NK-92 treated with Interleukin-12 subunit alpha and Interleukin-12 subunit beta, amount 100 ng/mL, for 24 hours (cell line): ENCODE data around the gene BHLHA15.
"Not testable (repeated sequence)": the region's sequence is repeated elsewhere in the genome, so short reads cannot be mapped to it uniquely, and the experiment has no call there.

Experiments
- DNase-seq: peaks from one replicate; lab custom pipeline; 2025; lab: John Stamatoyannopoulos, UW

BHLHA15 gene

DNA sequence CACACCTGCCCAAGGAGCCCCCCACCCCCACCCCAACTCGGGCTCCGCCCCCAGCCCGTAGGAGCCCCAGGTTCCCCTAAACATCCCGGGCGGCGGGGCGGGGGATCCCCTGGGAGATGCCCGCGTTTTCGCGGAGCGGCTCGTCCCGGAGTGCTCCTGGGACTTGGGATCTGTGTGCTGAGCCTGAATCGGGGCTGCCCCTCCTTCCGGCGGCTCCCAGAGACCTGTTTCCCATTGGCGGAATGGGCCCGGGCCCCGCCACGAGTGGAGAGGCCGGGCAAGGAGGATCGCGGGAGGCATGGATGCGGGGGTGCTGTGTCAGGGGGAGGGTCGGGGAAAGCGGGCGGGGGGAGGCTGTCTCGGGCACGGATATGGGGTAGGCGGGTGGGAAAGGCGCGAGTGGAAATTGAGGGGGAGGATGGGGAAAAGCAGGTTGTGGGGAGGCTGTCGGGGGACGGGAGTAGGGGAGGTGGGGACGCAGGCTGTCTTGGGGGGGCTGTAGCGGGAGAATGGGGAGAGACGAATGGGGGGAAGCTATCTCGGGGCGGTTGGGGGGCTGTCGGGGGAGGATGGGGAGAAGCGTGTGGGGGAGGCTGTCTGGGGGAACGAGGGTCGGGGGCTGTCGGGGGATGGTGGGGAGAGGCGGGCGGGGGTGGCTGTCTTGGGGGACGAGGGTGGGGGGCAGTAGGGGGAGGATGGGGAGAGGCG, 572 bp upstream of the BHLHA15 start:
- no peak for DNase-seq

DNA sequence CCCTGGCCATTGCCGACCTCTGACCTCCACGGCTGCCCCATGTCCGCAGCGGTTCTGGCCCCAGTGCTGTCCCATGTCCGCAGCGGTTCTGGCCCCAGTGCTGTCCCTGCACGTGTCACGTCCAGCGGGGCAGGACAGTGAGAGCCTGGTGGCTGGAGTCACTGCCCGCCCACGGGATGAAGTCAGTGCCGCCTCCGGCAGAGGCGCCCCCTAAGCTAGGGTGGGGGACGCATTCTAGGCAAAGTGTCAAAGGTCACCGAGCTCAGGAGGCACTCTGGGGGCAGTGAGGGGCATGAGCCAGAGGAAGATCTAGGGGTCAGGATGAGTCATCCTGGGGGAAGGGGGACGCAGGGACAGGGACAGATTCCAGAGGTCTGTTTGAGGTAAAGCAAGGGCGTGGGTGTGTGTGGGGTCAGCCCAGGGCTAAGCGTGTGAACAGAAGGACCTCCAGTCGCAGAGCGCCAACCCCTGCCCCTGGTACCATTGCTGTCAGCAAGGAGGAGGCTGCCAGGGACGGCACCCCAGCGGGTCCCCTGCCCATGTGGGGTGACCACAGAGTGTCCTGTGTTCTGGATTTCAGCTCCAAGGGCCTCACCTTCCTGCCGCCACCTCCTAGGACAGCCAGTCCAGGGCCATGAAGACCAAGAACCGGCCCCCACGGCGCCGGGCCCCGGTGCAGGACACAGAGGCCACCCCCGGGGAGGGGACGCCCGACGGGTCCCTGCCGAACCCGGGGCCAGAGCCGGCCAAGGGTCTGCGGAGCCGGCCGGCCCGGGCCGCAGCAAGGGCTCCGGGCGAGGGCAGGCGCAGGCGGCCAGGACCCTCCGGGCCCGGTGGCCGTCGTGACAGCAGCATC, 665 bp downstream of the BHLHA15 start:
- DNase-seq, result no peak

DNA sequence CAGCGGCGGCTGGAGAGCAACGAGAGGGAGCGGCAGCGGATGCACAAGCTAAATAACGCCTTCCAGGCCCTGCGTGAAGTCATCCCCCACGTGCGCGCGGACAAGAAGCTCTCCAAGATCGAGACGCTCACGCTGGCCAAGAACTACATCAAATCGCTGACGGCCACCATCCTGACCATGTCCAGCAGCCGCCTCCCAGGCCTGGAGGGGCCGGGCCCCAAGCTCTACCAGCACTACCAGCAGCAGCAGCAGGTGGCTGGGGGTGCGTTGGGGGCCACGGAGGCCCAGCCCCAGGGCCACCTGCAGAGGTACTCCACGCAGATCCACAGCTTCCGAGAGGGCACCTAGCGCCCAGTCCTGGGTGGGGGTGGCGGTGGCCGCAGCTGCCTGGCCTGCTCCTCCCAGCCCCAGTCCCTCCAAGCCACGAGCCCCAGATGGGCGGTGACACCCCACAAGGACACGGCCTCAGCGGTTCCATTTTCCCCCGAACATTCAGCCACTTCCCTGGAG, 1.3 kb downstream of the BHLHA15 start:
- DNase-seq, result no peak

DNA sequence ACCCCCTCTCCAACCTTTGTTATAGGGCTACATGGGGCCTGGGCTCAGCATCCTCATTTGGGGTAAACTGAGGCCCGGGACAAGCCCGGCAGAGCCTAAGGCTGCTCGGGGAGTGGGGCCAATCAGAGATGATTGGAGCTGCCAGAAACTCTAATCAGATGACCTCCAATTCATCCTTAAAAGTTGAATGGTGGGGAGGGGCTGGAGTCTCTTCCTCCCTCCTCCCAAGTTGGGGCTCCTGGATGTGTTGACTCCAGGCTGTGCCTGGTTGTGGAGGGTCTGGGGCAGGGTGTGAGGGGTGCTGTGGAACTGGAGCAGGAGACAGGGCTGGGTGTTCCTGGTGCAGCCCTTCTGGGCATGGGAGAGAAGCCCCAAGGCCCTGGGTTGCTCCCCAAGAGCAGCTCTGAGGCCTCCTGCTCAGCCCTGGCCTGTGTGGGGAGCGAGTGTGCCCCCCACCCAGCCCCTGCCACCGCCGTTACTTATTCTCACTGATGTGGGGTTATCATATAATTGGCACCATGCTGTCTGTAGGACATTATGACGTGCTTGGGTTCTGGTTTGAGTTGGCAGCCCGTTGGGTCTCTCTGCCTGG, 2.2 kb downstream of the BHLHA15 start:
- no peak for DNase-seq

DNA sequence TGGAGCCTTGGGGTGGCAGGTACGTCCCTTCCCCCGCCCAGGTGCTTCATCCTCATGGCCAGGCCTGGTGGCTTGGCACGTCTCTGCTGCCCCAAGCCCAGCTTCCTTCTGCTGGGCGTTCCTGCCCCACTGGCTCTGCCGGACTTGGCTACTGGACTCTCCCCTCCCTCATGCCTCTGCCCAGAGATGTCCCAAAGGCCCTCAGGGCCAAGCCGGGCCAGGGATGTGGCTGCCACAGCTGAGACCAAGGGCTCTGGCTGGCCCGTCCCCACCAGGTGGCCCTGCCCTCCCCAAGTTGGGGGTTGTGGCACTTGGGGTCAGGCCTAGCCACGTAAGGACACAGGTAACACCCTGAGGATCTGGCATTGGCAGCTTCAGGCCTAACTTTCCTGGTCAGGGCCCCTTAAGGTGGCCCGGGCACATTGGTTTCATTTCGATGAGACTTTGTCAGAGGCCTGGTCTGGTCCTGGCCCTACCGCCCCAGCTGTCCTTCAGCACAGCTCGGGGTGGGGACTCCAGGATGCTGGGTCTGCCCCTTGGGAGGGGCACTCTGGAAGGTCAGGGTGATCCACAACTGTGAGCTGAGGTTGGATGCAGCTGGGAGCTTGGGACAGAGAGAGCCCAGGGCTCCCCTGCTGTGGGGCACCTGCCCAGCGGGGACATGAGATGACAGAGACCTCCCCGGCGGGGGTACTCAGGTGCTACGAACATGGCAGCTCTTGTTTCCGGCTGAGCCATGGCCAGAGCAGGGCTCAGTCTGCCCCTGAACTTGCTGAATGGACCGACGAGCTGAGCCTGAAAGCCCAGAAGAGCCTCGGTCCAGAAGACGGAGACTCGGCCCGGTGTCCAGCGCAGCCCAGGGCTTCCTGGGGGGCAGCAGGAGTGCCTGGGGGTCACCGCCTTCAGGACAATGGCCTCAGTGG, 2.9 kb downstream of the BHLHA15 start:
- DNase-seq, result no peak

DNA sequence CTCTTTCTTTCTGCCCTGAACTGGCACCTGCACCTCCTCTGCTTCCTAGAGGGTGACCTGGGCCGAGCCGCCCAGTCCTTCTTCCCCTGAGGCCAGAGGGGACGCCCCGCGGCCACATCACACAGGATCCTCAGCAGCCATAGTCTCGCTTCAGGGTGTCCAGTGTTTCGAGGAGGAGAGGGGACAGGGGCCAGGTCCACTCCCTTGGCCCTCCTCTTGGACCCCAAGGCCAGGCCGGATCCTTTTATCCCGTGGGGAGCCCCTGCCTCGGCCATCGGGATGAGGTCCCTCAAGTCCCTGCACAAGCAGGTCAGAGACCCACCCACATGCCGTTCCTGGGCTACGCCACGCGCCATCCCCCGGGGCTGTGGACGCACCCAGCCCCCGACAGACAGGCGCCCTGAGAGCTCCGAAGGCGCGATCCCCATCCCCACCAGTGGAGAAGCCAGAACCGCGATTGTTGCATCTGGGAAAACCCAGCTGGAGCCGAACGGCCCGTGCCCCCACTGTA, 3.6 kb downstream of the BHLHA15 start:
- no peak for DNase-seq

DNA sequence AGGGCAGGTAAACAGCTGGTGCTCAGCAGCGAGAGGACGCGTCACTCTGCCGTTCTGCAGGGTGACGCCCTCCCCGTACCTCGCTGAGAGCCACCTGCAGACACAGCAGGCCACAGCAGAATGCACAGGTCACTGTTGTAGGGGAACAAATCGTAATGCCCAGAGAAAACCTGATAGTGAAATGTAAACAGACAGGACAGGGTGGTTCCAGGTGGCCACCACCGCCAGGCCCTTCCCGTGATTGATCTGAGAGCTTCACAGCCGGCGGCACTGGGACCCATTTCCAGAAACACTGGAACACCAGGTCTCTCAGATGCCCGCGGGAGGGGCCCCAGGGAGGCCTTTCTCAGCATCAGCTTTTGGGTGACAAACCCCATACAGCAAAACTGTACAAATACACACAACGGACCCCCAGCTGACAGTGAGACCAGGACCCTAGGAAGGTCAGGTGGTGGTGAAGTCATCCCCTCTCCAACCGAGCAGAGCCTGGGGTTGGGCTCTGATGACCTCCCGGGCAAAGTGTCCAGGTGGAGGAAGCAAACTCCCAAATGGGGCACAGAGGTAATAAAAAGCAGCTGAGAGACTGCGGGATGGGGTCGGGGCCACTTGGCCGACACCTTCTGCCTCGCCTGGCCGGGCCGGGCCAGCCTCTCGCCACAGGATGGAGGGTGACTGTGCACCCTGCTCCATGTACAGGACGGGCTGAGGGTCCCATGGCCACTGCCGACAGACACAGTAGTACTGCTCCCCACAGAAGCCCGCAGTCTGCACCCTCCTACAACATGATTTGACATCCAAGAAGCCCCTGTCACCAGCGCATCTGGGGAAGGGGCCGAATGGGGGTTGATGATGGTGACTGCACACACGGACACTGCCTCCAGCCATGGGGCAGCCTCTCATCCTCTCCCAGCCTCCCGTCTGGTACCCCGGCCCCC, 4.6 kb downstream of the BHLHA15 start:
- no peak for DNase-seq

DNA sequence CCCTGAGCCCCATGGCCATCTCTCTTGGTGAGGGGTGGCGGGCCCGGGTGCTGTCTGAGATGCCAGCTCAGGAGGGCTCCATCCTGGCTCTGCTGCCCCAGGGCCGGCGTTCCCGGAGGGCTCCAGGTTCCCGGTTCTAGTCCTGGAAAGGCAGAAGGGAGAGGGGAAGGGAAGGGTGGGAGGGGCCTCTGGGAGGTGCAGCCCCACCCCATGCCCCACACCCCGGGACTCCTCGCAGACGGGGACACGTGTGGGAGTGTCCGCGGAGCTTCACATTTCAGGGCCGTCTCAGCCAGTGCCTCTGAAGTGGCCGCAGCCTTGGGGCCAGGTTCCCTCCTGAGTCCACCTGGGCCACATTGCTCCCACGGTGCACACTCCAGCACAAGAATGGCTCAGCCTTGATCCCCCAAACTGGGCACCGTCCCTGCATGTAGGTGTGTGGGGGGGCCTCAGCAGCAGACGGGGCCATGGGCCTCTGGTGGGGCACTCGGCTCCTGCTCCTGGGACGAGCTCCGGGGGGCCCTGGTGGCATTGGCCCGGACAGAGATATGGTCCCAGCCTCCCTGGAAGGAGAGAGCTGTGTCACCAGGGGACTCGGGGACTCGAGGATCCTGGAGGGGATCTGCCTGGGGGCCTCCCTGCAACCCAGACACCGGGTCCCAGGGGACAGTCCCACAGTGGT, 5.8 kb downstream of the BHLHA15 start:
- DNase-seq, result no peak

DNA sequence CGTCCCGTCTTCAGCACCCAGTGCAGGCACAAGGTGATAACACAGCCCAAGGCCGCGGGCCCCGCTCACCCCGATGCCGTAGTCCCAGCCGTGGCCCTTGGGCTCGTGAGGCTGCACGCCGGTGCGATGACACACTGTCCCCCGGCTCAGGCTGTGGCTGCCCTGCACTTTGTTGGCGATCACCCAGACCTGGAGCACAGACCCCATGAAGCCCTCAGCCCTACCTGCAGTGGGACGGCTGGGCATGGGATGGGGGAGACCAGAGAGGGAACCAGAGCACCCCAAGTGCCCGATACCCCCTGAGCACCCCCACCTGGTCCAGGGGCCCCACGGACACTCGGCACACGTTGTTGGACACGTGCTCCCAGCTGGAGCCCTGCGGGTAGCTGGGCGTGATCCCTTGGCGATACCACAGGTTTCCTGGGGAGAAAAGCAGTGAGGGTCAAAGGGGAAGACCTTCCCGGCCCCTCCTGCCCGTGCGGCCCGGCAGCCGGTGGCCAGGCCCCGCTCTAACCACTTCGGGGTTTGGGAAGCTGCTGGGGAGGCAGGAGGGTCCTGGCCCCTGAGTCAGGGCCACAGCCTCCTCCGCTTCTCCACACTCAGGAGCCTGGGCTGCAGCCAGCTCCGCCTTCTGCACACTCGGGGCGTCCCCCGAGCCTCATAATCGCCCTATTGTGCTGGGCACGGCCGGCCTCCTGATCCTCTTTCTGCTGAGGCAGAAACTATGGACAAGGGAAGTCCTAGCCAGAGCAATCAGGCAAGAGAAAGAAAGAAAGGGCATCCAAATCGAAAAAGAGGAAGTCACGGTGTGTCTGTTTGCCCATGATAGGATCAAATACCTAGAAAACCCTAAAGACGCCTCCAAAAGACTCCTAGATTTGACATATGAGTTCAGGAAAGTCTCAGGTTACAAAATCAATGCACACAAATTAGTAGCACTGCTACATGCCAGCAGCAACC, 6.7 kb downstream of the BHLHA15 start:
- no peak for DNase-seq

DNA sequence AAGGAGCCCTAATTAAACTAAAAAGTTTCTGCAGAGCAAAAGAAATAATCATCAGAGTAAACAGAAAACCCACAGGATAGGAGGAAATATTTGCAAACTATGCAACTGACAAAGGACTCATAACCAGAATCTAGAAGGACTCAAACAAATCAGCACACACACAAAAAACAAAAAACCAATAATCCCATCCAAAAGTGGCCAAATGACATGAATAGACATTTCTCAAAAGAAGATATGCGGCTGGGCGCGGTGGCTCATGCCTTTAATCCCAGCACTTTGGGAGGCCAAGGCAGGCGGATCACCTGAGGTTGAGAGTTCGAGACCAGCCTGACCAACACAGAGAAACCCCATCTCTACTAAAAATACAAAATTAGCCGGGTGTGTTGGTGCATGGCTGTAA, 8.1 kb downstream of the BHLHA15 start:
- DNase-seq, result not testable (repeated sequence)

DNA sequence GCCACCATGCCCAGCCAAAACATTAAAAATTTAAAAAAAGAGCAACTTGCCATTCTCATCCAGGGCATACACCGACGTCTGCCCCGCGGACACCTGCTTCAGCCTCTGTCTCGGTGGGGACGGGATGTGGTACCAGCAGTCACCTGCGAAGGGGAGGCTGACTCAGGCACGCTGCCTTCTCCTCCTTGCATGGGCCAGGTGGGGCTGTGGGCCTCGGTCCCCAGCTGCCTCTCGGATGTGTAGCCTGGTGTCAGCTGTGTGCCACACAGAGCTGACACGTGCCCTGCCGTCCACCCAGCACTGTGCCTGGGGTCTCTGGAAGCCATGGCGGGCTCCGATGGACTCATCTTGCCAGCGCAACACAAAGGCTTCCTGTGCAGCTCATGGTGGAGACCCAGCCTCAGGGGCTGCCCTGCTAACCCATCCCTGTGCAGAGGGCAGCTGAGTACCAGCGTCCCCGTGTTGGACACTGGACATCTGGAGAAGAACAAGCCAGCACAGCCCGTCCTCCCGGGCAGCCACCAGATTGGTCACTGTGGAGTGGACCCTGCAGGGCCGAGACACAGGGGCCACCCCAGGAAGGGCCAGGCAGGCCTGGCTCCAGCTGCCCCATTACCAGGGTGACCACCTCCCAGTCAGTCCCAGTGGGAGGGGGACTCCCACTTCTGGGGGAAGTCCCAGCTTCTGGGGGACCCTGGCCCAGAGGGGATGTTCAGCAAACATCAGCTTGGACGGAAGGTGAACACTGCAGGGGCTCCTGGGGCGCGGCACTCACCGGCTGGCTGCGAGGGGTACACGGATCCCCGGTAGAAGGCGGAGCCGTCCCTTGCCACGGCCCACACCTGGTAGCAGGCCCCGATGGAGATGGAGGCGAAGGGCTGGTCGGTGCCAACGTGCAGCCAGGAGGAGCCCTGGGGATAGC, 10.6 kb downstream of the BHLHA15 start:
- DNase-seq, result no peak

DNA sequence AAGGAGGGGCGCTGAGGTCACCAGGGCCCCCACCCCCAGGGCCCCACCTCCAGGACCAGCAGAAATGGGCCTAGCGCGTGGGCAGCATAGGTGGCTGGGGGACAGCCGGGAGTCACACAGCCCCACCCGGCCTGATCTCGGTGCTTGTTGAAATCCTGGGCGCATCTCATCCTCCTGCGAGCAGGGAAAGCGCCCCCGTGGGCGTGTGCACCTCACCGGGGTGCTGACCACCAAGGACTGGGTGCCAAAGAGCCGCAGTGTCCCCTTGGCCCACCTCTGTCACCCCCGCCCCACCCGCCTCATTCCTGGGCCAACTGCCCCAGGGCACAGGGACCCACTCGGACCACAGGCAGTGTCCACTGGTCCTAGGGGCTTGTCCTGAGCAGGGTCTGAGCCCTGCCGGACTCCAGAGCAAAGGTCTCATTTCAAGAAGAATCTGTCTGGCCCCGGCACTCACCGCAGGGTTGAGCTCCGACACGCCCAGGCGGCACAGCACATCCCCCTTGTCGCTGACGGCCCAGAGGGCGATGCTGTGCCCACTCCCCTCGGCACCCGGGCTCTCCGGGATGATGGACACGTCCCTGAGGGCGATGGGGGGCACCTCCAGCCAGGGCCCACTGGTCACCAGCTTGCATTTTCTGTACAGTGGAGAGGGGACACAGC, 11.4 kb downstream of the BHLHA15 start:
- no peak for DNase-seq

DNA sequence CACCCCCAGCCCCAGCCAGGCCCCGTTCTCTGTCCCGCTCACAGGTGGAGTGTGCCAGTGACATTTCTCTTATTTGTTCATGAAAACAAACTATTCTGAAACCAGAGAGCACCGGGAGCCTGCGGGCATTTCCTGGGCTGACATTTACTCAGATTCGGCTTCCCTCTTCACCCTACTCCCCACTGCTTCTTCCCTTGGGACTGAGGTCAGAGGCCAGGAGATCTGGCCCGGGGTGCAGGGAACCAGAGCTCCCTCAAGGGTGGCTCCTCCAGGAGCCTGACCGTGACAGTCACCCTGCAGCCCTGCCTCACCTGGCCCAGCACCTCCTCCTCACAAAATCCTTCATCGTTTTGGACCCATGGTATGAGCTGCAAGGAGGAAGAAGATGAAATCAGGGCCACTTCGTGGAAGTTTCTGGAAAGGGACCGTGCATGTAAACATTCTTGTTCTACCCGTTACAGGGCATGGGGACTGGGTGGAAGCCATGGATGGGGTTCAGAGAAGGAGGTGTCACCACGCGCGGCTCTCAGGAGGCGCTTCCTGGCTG, 12.2 kb downstream of the BHLHA15 start:
- DNase-seq, result no peak

DNA sequence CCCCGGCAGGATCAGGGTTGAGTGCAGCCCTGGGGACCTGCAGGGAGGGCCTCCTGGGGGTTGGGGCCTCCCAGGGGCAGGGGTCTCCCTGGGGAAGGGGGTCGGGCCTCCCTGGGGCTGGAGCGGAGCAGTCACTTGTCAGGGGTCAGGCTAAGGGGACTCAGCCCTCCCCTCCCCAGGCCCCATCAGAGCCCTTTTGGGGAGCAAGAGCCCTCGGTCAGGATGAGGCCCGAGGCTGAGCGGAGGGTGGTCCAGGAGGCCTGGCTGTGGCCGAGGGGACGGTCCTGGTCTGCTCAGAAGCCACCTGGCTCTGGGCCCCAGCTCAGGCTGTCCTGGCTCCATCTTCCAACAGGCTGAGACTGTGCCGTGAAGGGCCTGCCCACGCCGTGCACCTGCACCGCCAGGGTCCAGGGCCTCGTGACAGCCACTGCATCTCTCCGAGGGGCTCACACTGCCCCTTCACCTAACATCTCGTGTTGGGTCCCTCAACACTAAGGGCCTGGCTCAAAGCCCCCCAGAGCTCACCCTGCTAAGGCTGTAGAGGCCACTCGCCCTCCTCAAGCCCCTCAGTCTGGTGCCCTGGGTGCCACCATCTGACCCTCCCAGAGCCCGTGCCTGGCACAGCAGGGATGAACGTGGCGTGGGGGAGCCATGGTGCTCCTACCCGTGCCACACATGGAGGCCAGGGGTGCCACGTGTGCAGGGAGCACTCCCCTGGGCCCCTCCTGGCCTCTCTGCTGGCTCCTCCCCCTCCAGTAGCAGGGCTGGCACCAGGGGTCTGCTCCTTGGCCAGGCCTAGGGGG, 12.9 kb downstream of the BHLHA15 start:
- no peak for DNase-seq

DNA sequence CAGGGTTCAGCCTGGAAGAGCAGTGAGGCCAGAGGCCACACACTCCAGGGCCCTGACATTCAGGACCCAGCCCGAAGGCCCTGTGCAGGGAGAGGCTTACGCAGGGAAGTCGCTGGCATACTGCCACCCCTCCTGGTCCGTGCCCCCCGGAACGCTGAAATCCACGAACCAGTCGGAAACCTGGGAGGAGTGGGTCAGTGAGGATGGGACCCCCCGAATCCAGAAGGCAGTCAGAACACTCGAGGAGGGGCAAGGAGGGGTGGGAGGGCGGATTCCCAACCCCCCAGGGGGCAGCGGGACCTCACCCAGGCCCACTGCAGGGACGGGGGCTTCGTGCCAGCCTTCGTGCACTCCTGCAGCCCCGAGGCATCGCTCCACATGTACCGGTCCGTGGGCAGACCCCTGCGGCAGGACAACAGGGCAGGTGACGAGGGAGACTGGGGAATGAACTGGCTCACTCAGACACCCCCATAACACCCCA, 13.5 kb downstream of the BHLHA15 start:
- DNase-seq, result no peak
